Measurements from ENCODE around the gene KLHL41. TPM values are rescaled to one million over a fixed set of nuclear protein-coding genes. Genes with fewer than 3 reads are reported as not detected.

Gene KLHL41
- total and polyA plus RNA-seq, 2 of the 13 experiments (the other 11 are each of a cell fraction or from before 2014, with no cell fraction given): 0.07 to 0.31 TPM

GRCh38 chr2:169493360-169493759, 16.1 kb upstream of the KLHL41 start (continued):
- TF ChIP-seq ARID5B (CRISPR knock-in tag; IDR thresholded peaks at IDR 0.05): 0 out of 2 replicates have a peak, but pooled peaks have one; percentile 19
- TF ChIP-seq, protein P1, sequence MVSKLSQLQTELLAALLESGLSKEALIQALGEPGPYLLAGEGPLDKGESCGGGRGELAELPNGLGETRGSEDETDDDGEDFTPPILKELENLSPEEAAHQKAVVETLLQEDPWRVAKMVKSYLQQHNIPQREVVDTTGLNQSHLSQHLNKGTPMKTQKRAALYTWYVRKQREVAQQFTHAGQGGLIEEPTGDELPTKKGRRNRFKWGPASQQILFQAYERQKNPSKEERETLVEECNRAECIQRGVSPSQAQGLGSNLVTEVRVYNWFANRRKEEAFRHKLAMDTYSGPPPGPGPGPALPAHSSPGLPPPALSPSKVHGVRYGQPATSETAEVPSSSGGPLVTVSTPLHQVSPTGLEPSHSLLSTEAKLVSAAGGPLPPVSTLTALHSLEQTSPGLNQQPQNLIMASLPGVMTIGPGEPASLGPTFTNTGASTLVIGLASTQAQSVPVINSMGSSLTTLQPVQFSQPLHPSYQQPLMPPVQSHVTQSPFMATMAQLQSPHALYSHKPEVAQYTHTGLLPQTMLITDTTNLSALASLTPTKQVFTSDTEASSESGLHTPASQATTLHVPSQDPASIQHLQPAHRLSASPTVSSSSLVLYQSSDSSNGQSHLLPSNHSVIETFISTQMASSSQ (IDR thresholded peaks at IDR 0.05; ENCODE audit: low read depth): peak; percentile 69
- TF ChIP-seq, protein P1 (CRISPR knock-in tag; IDR thresholded peaks at IDR 0.05; ENCODE audit: borderline replicate concordance): peak; percentile 44; the same call in 1 of the 2 replicates
- TF ChIP-seq HNRNPUL1 (IDR thresholded peaks at IDR 0.05; ENCODE audit: low read depth, low read length): peak; percentile 43; the same call in 1 of the 2 replicates

Measured in HepG2 (cell line).